Ramos (cell line): ENCODE data around the gene CAND1.

Experiments used
- in situ Hi-C: fragments of 300-500 bp; cut with MboI; formaldehyde crosslinking; loops from one replicate; pipeline ENCODE4 v1.14.3; 2022; ENCODE audit warnings: low sequenced_read_pairs; ENCODE audit not compliant: unreplicated experiment

The CAND1 gene

DNA sequence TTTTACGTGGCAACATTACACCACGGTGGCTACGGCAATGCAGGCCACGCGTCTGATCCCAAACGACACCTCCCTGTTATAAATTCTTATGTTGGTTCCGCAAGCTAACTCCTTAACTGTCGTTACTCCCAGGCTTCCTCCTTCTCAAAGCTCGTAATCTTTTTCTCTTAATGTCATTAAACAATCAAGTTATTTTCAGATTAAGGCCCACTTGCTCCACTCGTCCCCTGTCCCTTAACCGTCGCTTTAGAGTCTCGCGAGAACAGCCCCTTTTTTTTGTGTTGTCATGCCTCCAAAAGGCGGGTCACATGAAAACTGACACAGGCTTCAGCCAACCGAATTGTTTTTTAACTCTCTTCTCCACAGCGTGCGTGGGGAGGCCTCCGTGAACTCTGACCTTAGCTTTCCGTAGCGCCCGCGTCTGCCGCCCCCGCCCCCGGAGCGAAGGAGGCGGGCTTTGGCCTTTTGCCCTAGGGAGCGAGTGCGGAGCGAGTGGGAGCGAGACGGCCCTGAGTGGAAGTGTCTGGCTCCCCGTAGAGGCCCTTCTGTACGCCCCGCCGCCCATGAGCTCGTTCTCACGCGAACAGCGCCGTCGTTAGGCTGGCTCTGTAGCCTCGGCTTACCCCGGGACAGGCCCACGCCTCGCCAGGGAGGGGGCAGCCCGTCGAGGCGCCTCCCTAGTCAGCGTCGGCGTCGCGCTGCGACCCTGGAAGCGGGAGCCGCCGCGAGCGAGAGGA is at the start of gene CAND1:
Gene CAND1 (plus strand): TSS at position 463 of the 737 bp plus-strand sequence. CDS start 360 bp downstream, outside the sequence.
- in situ Hi-C loops, result no loop called here

DNA sequence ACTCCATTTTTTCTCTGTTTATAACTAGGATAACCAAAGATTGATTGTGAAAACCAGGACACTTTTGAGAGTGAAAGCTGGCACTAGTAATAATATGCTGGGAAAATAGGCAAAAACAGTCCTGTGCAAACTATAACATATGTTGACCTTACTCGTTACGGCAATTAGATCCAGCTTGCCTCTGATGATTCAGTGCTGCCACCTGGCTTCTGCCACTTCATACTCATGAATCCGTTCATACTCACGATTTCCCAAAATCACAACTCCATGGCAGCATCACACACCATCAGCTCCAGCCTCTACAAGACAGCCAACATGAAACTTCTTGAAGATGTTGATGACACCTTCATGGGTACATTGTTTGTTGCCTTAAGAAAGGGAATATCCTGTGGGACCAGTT is 49.1 kb upstream of the CAND1 start:
- in situ Hi-C loops, result no loop called here

GRCh38 chr12:67222302-67222701 is 46.9 kb upstream of the CAND1 start:
- in situ Hi-C loops, result no loop called here

- in situ Hi-C loops, result no loop called here
These were observed 45.9 kb upstream of the CAND1 start for GRCh38 chr12:67223225-67223624.

DNA sequence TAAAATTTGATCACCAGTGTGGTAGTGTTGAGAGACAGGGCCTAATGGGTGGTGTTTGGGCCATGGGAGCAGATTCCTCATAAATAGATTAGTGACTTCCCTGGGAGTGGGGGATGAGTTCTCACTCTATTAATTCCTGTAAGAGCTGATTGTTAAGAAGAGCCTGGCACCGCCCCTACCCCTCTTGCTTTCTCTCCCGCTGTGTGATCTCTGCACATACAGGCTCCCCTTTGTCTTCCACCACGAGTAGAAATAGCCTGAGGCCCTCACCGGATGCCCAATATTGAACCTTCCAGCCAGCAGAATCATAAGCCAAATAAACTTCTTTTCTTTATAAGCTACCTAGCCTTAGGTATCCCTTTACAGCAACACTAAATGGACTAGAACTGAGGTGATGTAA is 31.9 kb upstream of the CAND1 start:
- in situ Hi-C loops, result no loop called here

GRCh38 chr12:67239061-67239460 is 30.1 kb upstream of the CAND1 start:
- in situ Hi-C loops, result no loop called here

- in situ Hi-C loops, result no loop called here
These were observed 27.7 kb upstream of the CAND1 start for GRCh38 chr12:67241482-67241881.

DNA sequence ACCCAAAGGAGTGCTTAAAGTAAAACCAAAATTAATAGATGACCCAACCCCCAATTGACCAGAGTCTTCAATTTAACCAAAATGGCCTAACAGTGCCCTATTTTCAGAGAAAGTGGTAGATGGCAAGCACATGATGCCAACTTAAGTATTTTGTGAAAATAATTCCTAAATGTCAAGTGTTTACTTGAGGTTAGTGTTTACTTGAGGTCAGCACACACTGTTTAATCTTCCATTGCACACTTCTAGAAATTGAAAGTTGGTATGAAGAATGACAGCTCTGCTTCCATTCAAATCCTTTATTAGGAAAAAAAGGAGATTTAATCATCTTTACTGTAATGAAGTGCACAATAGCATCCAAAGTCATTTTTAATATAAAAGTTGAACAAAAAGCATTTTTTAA is 25.9 kb upstream of the CAND1 start:
- in situ Hi-C loops, result no loop called here

- in situ Hi-C loops, result no loop called here
These were observed 23.6 kb upstream of the CAND1 start for GRCh38 chr12:67245571-67245970.

GRCh38 chr12:67251012-67251411 is 18.1 kb upstream of the CAND1 start:
- in situ Hi-C loops, result no loop called here

DNA sequence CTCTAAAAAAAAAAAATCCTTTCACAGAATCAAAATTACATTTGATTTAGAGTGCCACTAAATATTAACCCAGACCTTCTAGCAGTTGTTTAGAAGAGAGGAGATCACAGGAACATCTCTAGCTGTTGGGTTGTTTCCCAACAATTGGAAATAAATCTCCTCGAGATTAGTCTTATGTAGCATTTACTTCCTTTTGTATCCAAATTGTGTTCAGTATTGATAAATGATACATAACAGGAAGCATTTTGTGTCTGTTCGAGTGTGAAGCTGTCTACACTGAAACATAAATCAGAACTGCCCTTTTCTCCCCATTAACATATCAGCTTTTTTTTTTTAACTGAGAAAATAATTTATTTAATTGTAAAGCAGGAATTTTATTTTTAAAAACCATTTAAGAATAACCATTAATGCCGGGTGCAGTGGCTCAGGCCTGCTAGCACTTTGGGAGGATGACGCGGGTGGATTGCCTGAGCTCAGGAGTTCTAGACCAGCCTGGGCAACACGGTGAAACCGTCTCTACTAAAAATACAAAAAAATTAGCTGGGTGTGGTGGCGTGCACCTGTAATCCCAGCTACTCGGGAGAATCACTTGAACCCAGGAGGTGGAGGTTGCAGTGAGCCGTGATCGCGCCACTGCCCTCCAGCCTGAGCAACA is 14.7 kb upstream of the CAND1 start:
- in situ Hi-C loops, result no loop called here

GRCh38 chr12:67256649-67257048 is 12.5 kb upstream of the CAND1 start:
- in situ Hi-C loops, result no loop called here

DNA sequence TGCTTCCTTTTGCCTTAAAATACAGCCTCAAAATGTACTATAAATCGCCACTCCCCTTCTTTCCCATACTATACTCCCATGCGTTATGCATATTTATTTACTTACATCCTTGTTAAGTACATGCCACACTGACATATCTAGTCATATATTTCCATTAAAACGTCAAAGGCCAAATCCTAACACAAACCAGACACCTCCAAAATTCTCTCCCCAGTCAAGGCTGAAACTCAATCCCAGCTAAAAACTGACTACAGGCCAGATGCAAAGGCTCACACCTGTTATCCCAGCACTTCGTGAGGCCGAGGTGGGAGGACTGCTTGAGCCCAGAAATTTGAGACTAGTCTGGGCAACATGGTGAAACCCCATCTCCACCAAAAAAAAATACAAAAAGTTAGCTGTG is 5.7 kb upstream of the CAND1 start:
- in situ Hi-C loops, result no loop called here

DNA sequence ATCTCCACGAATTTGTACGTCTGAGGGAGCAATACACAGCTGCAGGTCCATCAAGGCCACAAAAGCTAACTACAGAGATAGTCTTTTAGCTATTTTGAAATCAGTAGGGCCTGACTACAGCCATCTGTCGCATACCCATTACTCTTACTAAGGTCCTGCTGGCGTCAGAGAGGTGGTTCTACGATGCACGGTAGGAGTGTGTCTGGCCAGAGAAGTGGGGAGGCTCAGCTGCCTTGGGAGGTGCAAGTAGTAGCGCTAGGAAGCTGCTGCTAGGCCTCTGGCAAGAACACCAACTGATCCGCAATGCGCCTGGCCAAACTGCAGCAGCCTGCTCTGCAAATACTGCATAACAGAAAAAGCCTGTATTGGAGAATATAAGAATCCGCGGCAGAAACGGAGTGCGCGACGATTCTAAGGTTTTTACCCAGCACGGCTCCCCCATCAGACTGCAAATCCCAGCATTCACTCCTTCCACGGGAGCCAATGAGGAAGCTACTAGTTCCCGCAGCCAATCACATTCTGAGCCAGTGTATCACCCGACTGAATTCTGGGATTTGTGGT is 743 bp upstream of the CAND1 start:
- in situ Hi-C loops, result no loop called here

GRCh38 chr12:67269633-67270573 is 745 bp downstream of the CAND1 start:
- in situ Hi-C loops, result no loop called here

GRCh38 chr12:67270622-67271021 is 1.5 kb downstream of the CAND1 start:
- in situ Hi-C loops, result no loop called here

GRCh38 chr12:67271976-67272375 is 2.8 kb downstream of the CAND1 start:
- in situ Hi-C loops, result no loop called here

DNA sequence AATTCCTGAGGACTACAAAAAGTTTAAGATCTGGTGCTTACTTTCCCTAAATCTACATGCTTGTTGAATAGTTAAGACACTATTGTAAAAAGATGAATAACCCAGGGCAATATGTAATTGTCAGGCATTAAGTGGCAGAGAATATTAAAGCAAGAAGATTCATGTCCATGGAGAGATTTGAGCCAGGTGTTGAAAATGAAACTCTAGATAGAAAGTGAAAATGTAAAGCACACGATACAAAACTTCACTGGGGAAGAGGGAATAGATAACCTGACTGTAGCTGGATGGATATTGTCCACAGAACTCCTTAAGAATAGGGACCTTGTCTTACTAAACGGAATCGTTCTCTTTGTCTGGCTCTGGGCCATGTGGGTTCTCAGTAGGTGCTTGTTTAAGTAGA is 5.0 kb downstream of the CAND1 start:
- in situ Hi-C loops, result no loop called here

DNA sequence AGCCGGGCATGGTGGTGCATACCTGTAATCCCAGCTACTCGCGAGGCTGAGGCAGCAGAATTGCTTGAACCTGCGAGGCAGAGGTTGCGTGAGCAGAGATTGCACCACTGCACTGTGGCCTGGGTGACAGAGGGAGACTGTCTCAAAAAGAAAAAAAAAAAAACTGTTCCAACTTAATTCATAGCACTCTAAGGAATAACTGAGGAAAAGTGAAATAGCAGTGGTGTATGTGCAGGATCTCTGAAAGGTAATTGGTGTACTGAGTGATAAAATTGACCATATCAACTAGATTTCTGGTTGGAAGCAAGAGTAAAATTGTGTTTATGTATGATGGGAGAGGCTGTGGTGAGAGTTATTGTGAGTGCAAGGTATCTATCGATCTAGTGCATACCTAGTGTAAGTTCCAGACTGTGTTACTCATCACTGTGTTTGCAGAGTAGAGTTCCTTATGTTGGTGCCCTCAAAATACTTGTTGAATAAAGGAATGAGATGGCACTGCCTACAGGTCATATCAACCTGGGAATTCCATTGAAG is 6.3 kb downstream of the CAND1 start:
- in situ Hi-C loops, result no loop called here

GRCh38 chr12:67276421-67276820 is 7.3 kb downstream of the CAND1 start:
- in situ Hi-C loops, result no loop called here
